Smooth muscle cell (in vitro differentiated cells): Measurements from ENCODE around the gene AVPR1B. TPM values are rescaled to one million over a fixed set of nuclear protein-coding genes. Genes with fewer than 3 reads are reported as not detected.

Experiments used
- DNase-seq: peaks from one replicate; lab custom pipeline; 2025; ENCODE audit not compliant: unreplicated experiment; lab: John Stamatoyannopoulos, UW
- H2AFZ ChIP-seq: fragments of 200-600 bp; sonication (generic); 2 replicates; pipeline ENCODE4 v1.6.0; 2016; ENCODE audit warnings: antibody characterized with exemption, low read depth, mild to moderate bottlenecking
- H3F3A ChIP-seq: fragments of 200-600 bp; sonication (generic); 2 replicates; pipeline ENCODE4 v1.6.0; 2017; ENCODE audit warnings: antibody characterized with exemption, low read depth
- H3K27ac ChIP-seq: fragments of 200-600 bp; sonication (generic); 2 replicates; pipeline ENCODE4 v1.5.1; 2016; ENCODE audit warnings: low read depth, mild to moderate bottlenecking
- H3K27me3 ChIP-seq: fragments of 200-600 bp; sonication (generic); 2 replicates; pipeline ENCODE4 v1.6.1; 2016; ENCODE audit warnings: low read depth, mild to moderate bottlenecking
- H3K36me3 ChIP-seq: fragments of 200-600 bp; sonication (generic); 2 replicates; pipeline ENCODE4 v1.5.1; 2016; ENCODE audit warnings: low read depth
- H3K4me1 ChIP-seq: fragments of 200-600 bp; sonication (generic); 2 replicates; pipeline ENCODE4 v1.5.1; 2016; ENCODE audit warnings: low read depth
- H3K4me2 ChIP-seq: fragments of 200-600 bp; sonication (generic); 2 replicates; pipeline ENCODE4 v1.6.0; 2016; ENCODE audit warnings: mild to moderate bottlenecking
- H3K4me3 ChIP-seq: fragments of 200-600 bp; sonication (generic); 2 replicates; pipeline ENCODE4 v1.5.1; 2016; ENCODE audit warnings: mild to moderate bottlenecking
- H3K79me2 ChIP-seq: fragments of 200-600 bp; sonication (generic); 2 replicates; pipeline ENCODE4 v1.6.0; 2016; ENCODE audit warnings: low read depth, mild to moderate bottlenecking
- H3K9ac ChIP-seq: fragments of 200-600 bp; sonication (generic); 2 replicates; pipeline ENCODE4 v1.6.0; 2016; ENCODE audit warnings: low read depth
- H3K9me3 ChIP-seq: fragments of 200-600 bp; sonication (generic); replicated peaks from 2 replicates; pipeline ENCODE4 v1.5.1; 2016; ENCODE audit warnings: low read depth
- H4K20me1 ChIP-seq: fragments of 200-600 bp; sonication (generic); 2 replicates; pipeline ENCODE4 v1.6.0; 2016; ENCODE audit warnings: low read depth
- CTCF ChIP-seq: fragments of 200-600 bp; sonication (generic); IDR thresholded peaks from 2 replicates; pipeline ENCODE4 v1.5.1; 2017; ENCODE audit warnings: borderline replicate concordance, mild to moderate bottlenecking, antibody characterized with exemption; ENCODE audit not compliant: insufficient read depth, poor library complexity, severe bottlenecking
- WGBS: methylation state at CpG from one replicate; pipeline ENCODE4 v1.1.7; 2016; ENCODE audit warnings: low lambda C conversion rate; 5-methylcytosine and 5-hydroxymethylcytosine counted together
- polyA plus RNA-seq: library from polyadenylated mRNA; unstranded; fragments of >200 nt; fragmentation: Nextera tagmentation; extraction: Ambion mirVana; gene quantifications from 2 replicates; pipeline ENCODE4 v1.2.1, GENCODE V29; 2016
- total RNA-seq: library from RNA; depleted of rRNA; stranded (reverse); fragments of >200 nt; gene quantifications from 2 replicates; pipeline ENCODE4 v1.2.3, GENCODE V29; 2014

AVPR1B gene
- total and polyA plus RNA-seq, 2 experiments from 2014 or later: not detected

DNA sequence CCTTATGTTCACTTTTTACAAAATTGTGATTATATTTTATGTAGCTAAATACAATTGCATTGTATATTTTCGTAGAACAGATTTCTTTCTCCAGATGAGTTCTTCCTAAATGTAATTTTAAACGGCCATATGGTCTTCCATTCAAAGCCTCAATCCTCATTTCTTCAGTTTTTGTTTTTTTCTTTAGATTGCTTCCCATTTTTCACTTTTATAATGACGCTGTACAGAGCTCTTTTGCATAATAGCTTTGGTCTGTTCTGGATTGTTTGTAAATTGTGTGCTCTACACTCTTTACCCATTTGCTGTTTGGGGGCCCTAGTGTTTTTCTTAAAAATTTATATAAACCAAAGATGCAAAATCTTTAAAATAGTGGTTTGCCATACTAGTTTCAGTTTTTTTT lies 27.8 kb downstream of the AVPR1B start:
- H3K4me3 ChIP-seq: no peak overlapping the region
- 83% methylated on average over 3 of the region's 3 CpGs for WGBS
- no peak overlapping the region for H3K4me2 ChIP-seq
- no peaks in the 10 kb centered on the region for H3F3A ChIP-seq
- no peaks in the 10 kb centered on the region for H3K4me1 ChIP-seq
- no peak for TF ChIP-seq CTCF
- no peak overlapping the region for H3K9ac ChIP-seq
- DNase-seq: no peak
- no peaks in the 10 kb centered on the region for H3K36me3 ChIP-seq
- no peaks in the 10 kb centered on the region for H3K79me2 ChIP-seq
- H3K9me3 ChIP-seq: no peaks in the 10 kb centered on the region
- no peaks in the 10 kb centered on the region for H4K20me1 ChIP-seq
- no peak overlapping the region for H2AFZ ChIP-seq
- no peak overlapping the region for H3K27ac ChIP-seq
- peaks cover 8% of the 10 kb centered on the region for H3K27me3 ChIP-seq

- no peak for TF ChIP-seq CTCF
These were observed 30.1 kb downstream of the AVPR1B start for GRCh38 chr1:206087091-206087490.

DNA sequence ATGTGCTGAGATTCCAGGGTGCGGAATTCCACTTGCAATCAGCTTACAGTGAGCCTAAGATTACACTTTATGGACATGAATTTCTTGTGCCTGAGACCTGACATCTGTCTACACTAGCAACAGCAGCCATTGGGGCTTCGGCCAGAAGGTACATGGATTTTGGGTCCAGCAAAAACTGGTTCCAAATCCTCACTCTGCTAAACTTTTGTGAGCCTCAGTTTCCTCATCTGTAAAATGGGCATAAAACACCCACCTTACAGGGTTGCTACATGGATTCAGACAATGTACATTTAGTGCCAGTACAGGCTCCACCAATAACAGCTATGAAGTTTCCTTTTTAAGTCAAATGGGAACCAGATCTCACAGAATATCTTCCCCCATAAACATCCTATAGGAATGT lies 33.4 kb downstream of the AVPR1B start:
- H3K36me3 ChIP-seq: no peaks in the 10 kb centered on the region
- WGBS: 79% methylated on average over 2 of the region's 2 CpGs
- peaks cover under 1% of the 10 kb centered on the region for H3K27me3 ChIP-seq

More at GRCh38 chr1:206087091-206087490, 30.1 kb downstream of the AVPR1B start:
- no peak for DNase-seq
- H4K20me1 ChIP-seq: no peaks in the 10 kb centered on the region
- H3K27me3 ChIP-seq: peaks cover 8% of the 10 kb centered on the region
- H3F3A ChIP-seq: no peaks in the 10 kb centered on the region
- no peaks in the 10 kb centered on the region for H3K79me2 ChIP-seq
- H3K27ac ChIP-seq: no peak overlapping the region
- H3K36me3 ChIP-seq: no peaks in the 10 kb centered on the region
- no peaks in the 10 kb centered on the region for H3K9me3 ChIP-seq
- no peaks in the 10 kb centered on the region for H3K4me1 ChIP-seq
- WGBS: 95% methylated on average over 3 of the region's 3 CpGs
- H3K4me2 ChIP-seq: no peak overlapping the region
- H3K4me3 ChIP-seq: no peak overlapping the region
- H3K9ac ChIP-seq: no peak overlapping the region
- H2AFZ ChIP-seq: no peak overlapping the region

More for the DNA sequence above, 33.4 kb downstream of the AVPR1B start:
- no peak for DNase-seq
- no peak for TF ChIP-seq CTCF
- Histone ChIP-seq H3K4me1 (no peaks in the 10 kb centered on the region), H2AFZ (no peak overlapping the region), H3K27ac (no peak overlapping the region), H3K4me3 (no peak overlapping the region), H3K4me2 (no peak overlapping the region), H4K20me1 (no peaks in the 10 kb centered on the region), H3K9me3 (no peaks in the 10 kb centered on the region), H3K79me2 (no peaks in the 10 kb centered on the region), H3F3A (no peaks in the 10 kb centered on the region), H3K9ac (no peak overlapping the region)
